DOHH2 (cell line): ENCODE data around the gene SFPQ.

ENCODE experiments used
- EZH2phosphoT487 ChIP-seq: fragments of 200-600 bp; sonication (generic); IDR thresholded peaks from 2 replicates; pipeline ENCODE4 v1.6.1; 2017; ENCODE audit warnings: borderline replicate concordance, mild to moderate bottlenecking, antibody characterized with exemption, low read length, moderate library complexity, mixed read lengths
- TF ChIP-seq, protein P1 (sequence below): fragments of 200-600 bp; sonication (generic); IDR thresholded peaks from one replicate; pipeline ENCODE4 v1.5.1; 2014; ENCODE audit warnings: antibody characterized with exemption, mild to moderate bottlenecking, low read depth, low read length; ENCODE audit not compliant: poor library complexity, severe bottlenecking

DNA sequence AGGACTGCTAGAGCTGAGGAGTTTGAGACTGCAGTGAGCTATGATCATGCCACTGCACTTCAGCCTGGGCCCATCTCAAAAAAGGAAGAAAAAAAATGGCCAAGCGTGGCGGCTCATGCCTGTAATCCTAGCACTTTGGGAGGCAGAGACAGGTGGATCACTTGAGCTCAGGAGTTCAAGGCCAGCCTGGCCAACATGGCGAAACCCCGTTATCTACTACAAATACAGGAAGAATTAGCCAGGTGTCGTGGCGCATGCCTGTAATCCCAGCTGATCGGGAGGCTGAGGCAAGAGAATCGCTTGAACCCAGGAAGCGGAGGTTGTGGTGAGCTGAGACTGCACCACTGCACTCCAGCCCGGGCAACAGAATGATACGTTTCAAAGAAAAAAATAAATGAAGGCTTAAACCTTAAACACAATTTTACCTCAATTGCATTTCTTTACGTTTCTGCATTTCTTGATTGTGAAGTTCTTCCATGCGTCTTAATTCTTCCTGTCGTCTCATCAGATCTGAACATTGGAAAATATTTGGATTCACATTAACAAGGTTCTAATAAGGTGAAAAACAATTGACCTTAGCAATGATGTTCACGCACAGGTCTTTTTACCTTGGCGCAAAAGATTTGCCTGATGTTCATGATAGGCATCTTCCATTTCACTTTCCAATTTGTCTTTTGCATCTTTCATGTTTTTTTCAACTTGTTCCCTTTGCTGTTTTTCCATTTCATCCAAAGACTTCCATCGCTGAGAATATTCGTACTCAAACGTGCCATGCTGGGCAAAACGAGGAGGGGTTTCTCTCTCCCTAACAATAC is 4.2 kb downstream of the SFPQ start:
- TF ChIP-seq, protein P1, sequence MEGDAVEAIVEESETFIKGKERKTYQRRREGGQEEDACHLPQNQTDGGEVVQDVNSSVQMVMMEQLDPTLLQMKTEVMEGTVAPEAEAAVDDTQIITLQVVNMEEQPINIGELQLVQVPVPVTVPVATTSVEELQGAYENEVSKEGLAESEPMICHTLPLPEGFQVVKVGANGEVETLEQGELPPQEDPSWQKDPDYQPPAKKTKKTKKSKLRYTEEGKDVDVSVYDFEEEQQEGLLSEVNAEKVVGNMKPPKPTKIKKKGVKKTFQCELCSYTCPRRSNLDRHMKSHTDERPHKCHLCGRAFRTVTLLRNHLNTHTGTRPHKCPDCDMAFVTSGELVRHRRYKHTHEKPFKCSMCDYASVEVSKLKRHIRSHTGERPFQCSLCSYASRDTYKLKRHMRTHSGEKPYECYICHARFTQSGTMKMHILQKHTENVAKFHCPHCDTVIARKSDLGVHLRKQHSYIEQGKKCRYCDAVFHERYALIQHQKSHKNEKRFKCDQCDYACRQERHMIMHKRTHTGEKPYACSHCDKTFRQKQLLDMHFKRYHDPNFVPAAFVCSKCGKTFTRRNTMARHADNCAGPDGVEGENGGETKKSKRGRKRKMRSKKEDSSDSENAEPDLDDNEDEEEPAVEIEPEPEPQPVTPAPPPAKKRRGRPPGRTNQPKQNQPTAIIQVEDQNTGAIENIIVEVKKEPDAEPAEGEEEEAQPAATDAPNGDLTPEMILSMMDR: no peak
- no peak for TF ChIP-seq EZH2phosphoT487
